DND-41 (cell line): ENCODE measurements around the gene EFCAB11.

ENCODE experiments used
- ATAC-seq: fragments of 200-7000 bp; cut with Tn5 transposase; 3 replicates; pipeline ENCODE4 v1.9.1; 2021; ENCODE audit warnings: low read depth; ENCODE audit not compliant: insufficient read depth
- DNase-seq: peaks from one replicate; pipeline ENCODE4 v3.0.0-alpha.2; 2020
- H2AFZ ChIP-seq: 2 replicates; pipeline ENCODE4 v1.6.0; 2012; ENCODE audit warnings: low read depth, low read length
- H3K27ac ChIP-seq: 2 replicates; pipeline ENCODE4 v1.5.1; 2012; ENCODE audit warnings: low read length, inconsistent platforms
- H3K27me3 ChIP-seq: fragments of 200-600 bp; sonication (generic); 2 replicates; pipeline ENCODE4 v1.6.0; 2012; ENCODE audit warnings: low read length, mild to moderate bottlenecking, inconsistent platforms; ENCODE audit not compliant: insufficient read depth, poor library complexity
- H3K36me3 ChIP-seq: 2 replicates; pipeline ENCODE4 v1.5.1; 2012; ENCODE audit warnings: low read length, inconsistent platforms; ENCODE audit not compliant: insufficient read depth
- H3K4me1 ChIP-seq: 2 replicates; pipeline ENCODE4 v1.5.1; 2012; ENCODE audit warnings: mild to moderate bottlenecking, low read length; ENCODE audit not compliant: insufficient read depth
- H3K4me2 ChIP-seq: 2 replicates; pipeline ENCODE4 v1.6.0; 2012; ENCODE audit warnings: mild to moderate bottlenecking, moderate library complexity, low read length, inconsistent platforms; ENCODE audit not compliant: insufficient read depth
- H3K4me3 ChIP-seq, 2 experiments: fragments of 200-600 bp in 1 of 2; shearing (Covaris generic) in 1 of 2; 2 replicates each; pipeline ENCODE4 v1.5.1; 2012 to 2016; ENCODE audit warnings: inconsistent platforms in 2 of 2, low read length in 2 of 2, mild to moderate bottlenecking in 2 of 2, low read depth in 1 of 2, moderate library complexity in 1 of 2
- H3K79me2 ChIP-seq: 2 replicates; pipeline ENCODE4 v1.6.0; 2012; ENCODE audit warnings: low read length, inconsistent platforms; ENCODE audit not compliant: insufficient read depth
- H3K9ac ChIP-seq: 2 replicates; pipeline ENCODE4 v1.6.0; 2012; ENCODE audit warnings: low read depth, mild to moderate bottlenecking, inconsistent platforms, low read length, moderate library complexity
- H3K9me3 ChIP-seq: 2 replicates; pipeline ENCODE4 v1.5.1; 2012; ENCODE audit warnings: low read length, moderate library complexity, mild to moderate bottlenecking, inconsistent platforms; ENCODE audit not compliant: insufficient read depth, severe bottlenecking
- H4K20me1 ChIP-seq: 2 replicates; pipeline ENCODE4 v1.6.0; 2012; ENCODE audit warnings: low read length; ENCODE audit not compliant: insufficient read depth
- CTCF ChIP-seq: IDR thresholded peaks from 2 replicates; pipeline ENCODE4 v1.5.1; 2012; ENCODE audit warnings: borderline replicate concordance, low read length, moderate library complexity, mild to moderate bottlenecking; ENCODE audit not compliant: poor library complexity, severe bottlenecking; ENCODE audit errors: extremely low read depth
- EZH2 ChIP-seq: IDR thresholded peaks from 3 replicates; pipeline ENCODE4 v1.6.1; 2012; ENCODE audit warnings: borderline replicate concordance, low read depth, mild to moderate bottlenecking, moderate library complexity, low read length, inconsistent platforms; ENCODE audit not compliant: severe bottlenecking

The EFCAB11 gene

GRCh38 chr14:89845346-89845745 lies 109.2 kb downstream of the EFCAB11 start:
- no peak for TF ChIP-seq EZH2
- TF ChIP-seq CTCF, result no peak
- Histone ChIP-seq H4K20me1 (no peaks in the 10 kb centered on the region), H3K4me3 (no peak overlapping the region), H3K4me1 (no peaks in the 10 kb centered on the region), H3K9ac (no peak overlapping the region), H3K79me2 (no peaks in the 10 kb centered on the region), H3K27me3 (no peaks in the 10 kb centered on the region), H3K36me3 (no peaks in the 10 kb centered on the region), H3K27ac (no peak overlapping the region), H3K9me3 (no peaks in the 10 kb centered on the region), H2AFZ (no peak overlapping the region), H3K4me2 (no peak overlapping the region)
- DNase-seq, result no peak
- no peak for ATAC-seq

GRCh38 chr14:89844508-89844907 lies 110.0 kb downstream of the EFCAB11 start:
- no peak overlapping the region for H3K9ac ChIP-seq

GRCh38 chr14:89842837-89843236 lies 111.7 kb downstream of the EFCAB11 start:
- TF ChIP-seq EZH2 (no peak), CTCF (no peak)
- Histone ChIP-seq H3K9ac (no peak overlapping the region), H3K27ac (no peak overlapping the region), H3K4me3 (no peak overlapping the region), H3K27me3 (no peaks in the 10 kb centered on the region), H3K4me1 (no peaks in the 10 kb centered on the region), H3K36me3 (no peaks in the 10 kb centered on the region), H3K79me2 (no peaks in the 10 kb centered on the region), H4K20me1 (no peaks in the 10 kb centered on the region), H3K4me2 (no peak overlapping the region), H2AFZ (no peak overlapping the region), H3K9me3 (peaks cover 6% of the 10 kb centered on the region)
- ATAC-seq (no peak), DNase-seq (no peak)

More at GRCh38 chr14:89844508-89844907, 110.0 kb downstream of the EFCAB11 start:
- no peak overlapping the region for H2AFZ ChIP-seq
- DNase-seq, result no peak
- no peaks in the 10 kb centered on the region for H3K27me3 ChIP-seq
- H3K36me3 ChIP-seq, result no peaks in the 10 kb centered on the region
- no peaks in the 10 kb centered on the region for H3K79me2 ChIP-seq
- H3K9me3 ChIP-seq, result no peaks in the 10 kb centered on the region
- no peaks in the 10 kb centered on the region for H3K4me1 ChIP-seq
- H3K4me3 ChIP-seq, result no peak overlapping the region
- H3K4me2 ChIP-seq, result no peak overlapping the region
- no peak for TF ChIP-seq EZH2
- no peak for TF ChIP-seq CTCF
- no peak for ATAC-seq
- no peaks in the 10 kb centered on the region for H4K20me1 ChIP-seq
- no peak overlapping the region for H3K27ac ChIP-seq

- no peak for ATAC-seq
- H3K9me3 ChIP-seq, result peaks cover 8% of the 10 kb centered on the region
- no peak overlapping the region for H3K4me3 ChIP-seq
- H3K4me1 ChIP-seq, result no peaks in the 10 kb centered on the region
- no peaks in the 10 kb centered on the region for H3K36me3 ChIP-seq
- no peak for TF ChIP-seq EZH2
- no peak for TF ChIP-seq CTCF
- H3K9ac ChIP-seq, result no peak overlapping the region
- no peaks in the 10 kb centered on the region for H3K79me2 ChIP-seq
- no peaks in the 10 kb centered on the region for H4K20me1 ChIP-seq
- H2AFZ ChIP-seq, result no peak overlapping the region
- H3K27ac ChIP-seq, result no peak overlapping the region
- H3K27me3 ChIP-seq, result no peaks in the 10 kb centered on the region
- no peak overlapping the region for H3K4me2 ChIP-seq
- DNase-seq, result no peak
Measured at GRCh38 chr14:89841851-89842250, 112.7 kb downstream of the EFCAB11 start.
